ENCODE measurements around the gene LONP1. TPM values are rescaled to one million over a fixed set of nuclear protein-coding genes. Genes with fewer than 3 reads are reported as not detected.

The LONP1 gene
- total and polyA plus RNA-seq, 4 donors: 32.3 to 83.9 (median 57.5) TPM

DNA sequence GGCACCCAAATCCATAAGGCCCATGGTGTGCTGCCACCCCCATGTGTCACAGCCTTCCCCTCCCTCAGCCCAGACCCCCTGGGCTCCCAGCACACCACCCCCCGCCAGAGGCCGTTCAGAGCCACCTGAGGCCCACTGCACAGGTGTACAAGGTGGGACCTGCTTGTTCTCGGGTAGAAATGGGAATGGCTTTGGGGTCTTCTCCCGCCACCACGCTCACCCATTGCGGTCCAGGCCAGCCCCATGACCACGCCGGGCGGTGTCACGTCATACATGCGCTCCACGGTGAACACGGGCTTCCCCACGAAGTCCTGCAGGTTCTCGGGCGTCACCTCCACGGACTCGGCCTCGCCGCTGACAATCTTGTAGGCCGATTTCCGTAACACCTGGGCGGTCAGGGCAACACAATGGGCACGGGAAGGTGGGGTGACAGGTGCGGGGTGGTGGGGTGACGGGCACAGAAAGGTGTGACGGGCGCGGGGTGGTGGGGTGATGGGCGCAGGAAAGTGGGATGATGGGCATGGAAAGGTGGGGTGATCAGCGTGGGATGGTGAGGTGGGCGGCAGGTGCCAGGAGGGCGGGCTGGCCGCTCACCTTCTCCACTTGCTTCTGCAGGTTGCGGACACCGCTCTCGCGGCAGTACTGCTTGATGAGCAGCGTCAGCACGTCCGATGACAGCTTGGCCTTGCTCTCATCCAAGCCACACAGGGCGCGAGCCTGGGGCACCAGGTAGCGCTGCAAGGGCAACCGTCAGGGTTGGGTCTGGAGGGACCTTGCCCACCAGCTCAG is 25.6 kb downstream of the LONP1 start:
- peaks cover 13 to 66% (median 27%) of the 10 kb centered on the region in 4 donors for H3K36me3 ChIP-seq (ENCODE audit: control insufficient read depth in 4 of 4, insufficient read depth in 3 of 4, low read depth in 1 of 4, low read length in 3 of 4)
- no peak for DNase-seq (ENCODE audit: low spot score)

DNA sequence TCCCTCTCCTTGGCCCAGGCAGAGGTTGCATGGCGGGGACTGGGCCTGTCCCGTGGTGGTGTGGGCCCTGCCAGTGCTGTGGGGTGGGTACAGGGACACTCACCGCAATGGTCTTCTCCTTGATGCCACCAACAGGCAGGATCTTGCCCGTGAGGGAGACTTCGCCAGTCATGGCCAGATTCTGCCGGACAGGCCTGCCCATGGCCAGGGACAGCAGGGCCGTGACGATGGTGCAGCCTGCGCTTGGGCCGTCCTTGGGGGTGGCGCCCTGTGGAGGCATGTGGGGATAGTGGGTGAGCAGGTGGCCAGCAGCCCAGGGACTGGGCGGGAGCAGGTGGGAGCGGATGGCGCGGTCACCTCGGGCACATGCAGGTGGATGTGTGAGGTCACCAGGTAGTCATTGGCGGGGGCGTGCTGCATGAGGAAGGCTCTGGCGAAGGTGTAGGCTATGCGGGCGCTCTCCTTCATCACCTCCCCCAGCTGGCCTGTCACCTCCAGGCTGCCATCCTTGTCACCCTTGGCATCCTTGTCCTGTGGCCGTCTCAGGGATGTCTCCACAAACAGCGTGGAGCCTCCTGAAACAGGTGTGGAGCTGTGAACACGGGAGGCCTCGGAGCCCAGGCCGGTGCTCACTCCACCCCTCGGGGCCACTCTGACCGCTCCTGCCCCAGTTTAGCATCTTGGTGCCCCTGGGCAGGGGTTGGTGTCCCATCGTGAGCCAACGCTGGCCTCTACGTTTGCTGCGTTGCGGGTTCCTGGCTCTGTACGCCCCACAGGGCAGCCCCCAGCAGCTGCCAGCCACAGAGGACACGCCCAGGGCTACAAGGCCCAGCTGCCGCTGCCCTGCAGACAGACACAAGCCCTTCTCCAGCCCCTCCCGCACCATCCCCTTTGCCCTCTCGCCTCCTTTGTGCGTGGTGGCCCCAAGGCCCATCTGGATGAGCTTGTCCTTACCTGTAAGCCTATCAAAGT is 26.5 kb downstream of the LONP1 start:
- WGBS: 90% methylated on average over 39 of the region's 39 CpGs
- H3K36me3 ChIP-seq (ENCODE audit: control insufficient read depth in 4 of 4, insufficient read depth in 3 of 4, low read depth in 1 of 4, low read length in 3 of 4): peaks cover 11 to 58% (median 24%) of the 10 kb centered on the region in 4 donors
- no peaks in the 10 kb centered on the region for H3K27me3 ChIP-seq (ENCODE audit: control insufficient read depth in 4 of 4, insufficient read depth in 4 of 4, low read length in 3 of 4)
- no peak overlapping the region for H3K4me3 ChIP-seq (ENCODE audit: low read depth in 1 of 3, low read length in 3 of 3)
- peaks cover 6 to 21% (median 10%) of the 10 kb centered on the region in 4 donors for H3K4me1 ChIP-seq (ENCODE audit: control insufficient read depth in 4 of 4, insufficient read depth in 4 of 4, low read length in 3 of 4)
- H3K9me3 ChIP-seq (ENCODE audit: control insufficient read depth in 4 of 4, low read length in 3 of 4): no peaks in the 10 kb centered on the region
- H3K27ac ChIP-seq (ENCODE audit: low read depth in 1 of 2, low read length in 2 of 2): no peak overlapping the region
- no peak for DNase-seq (ENCODE audit: low spot score)
- H3K9ac ChIP-seq (ENCODE audit: low read depth in 1 of 2, low read length in 2 of 2): no peak overlapping the region
- TF ChIP-seq NR2F2 (IDR thresholded peaks at IDR 0.05) (no peak), SP1 (IDR thresholded peaks at IDR 0.05) (no peak), HNF4G (IDR thresholded peaks at IDR 0.05) (no peak), RAD21 (IDR thresholded peaks at IDR 0.05) (no peak), FOXA2 (IDR thresholded peaks at IDR 0.05) (no peak), RXRA (IDR thresholded peaks at IDR 0.05) (no peak), FOXA1 (IDR thresholded peaks at IDR 0.05) (no peak), JUND (IDR thresholded peaks at IDR 0.05) (no peak), EGR1 (IDR thresholded peaks at IDR 0.05; ENCODE audit: low read depth in 2 of 2) (no peak)
- TF ChIP-seq, protein P1, sequence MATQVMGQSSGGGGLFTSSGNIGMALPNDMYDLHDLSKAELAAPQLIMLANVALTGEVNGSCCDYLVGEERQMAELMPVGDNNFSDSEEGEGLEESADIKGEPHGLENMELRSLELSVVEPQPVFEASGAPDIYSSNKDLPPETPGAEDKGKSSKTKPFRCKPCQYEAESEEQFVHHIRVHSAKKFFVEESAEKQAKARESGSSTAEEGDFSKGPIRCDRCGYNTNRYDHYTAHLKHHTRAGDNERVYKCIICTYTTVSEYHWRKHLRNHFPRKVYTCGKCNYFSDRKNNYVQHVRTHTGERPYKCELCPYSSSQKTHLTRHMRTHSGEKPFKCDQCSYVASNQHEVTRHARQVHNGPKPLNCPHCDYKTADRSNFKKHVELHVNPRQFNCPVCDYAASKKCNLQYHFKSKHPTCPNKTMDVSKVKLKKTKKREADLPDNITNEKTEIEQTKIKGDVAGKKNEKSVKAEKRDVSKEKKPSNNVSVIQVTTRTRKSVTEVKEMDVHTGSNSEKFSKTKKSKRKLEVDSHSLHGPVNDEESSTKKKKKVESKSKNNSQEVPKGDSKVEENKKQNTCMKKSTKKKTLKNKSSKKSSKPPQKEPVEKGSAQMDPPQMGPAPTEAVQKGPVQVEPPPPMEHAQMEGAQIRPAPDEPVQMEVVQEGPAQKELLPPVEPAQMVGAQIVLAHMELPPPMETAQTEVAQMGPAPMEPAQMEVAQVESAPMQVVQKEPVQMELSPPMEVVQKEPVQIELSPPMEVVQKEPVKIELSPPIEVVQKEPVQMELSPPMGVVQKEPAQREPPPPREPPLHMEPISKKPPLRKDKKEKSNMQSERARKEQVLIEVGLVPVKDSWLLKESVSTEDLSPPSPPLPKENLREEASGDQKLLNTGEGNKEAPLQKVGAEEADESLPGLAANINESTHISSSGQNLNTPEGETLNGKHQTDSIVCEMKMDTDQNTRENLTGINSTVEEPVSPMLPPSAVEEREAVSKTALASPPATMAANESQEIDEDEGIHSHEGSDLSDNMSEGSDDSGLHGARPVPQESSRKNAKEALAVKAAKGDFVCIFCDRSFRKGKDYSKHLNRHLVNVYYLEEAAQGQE (IDR thresholded peaks at IDR 0.05): no peak

More for the DNA sequence above, 25.6 kb downstream of the LONP1 start:
- Histone ChIP-seq H3K9me3 (ENCODE audit: control insufficient read depth in 4 of 4, low read length in 3 of 4) (no peaks in the 10 kb centered on the region), H3K4me3 (ENCODE audit: low read depth in 1 of 3, low read length in 3 of 3) (no peak overlapping the region), H3K9ac (ENCODE audit: low read depth in 1 of 2, low read length in 2 of 2) (no peak overlapping the region), H3K4me1 (ENCODE audit: control insufficient read depth in 4 of 4, insufficient read depth in 4 of 4, low read length in 3 of 4) (peaks cover 6 to 21% (median 10%) of the 10 kb centered on the region in 4 donors), H3K27ac (ENCODE audit: low read depth in 1 of 2, low read length in 2 of 2) (no peak overlapping the region), H3K27me3 (ENCODE audit: control insufficient read depth in 4 of 4, insufficient read depth in 4 of 4, low read length in 3 of 4) (no peaks in the 10 kb centered on the region)
- TF ChIP-seq, protein P2, sequence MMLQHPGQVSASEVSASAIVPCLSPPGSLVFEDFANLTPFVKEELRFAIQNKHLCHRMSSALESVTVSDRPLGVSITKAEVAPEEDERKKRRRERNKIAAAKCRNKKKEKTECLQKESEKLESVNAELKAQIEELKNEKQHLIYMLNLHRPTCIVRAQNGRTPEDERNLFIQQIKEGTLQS (IDR thresholded peaks at IDR 0.05): no peak
- no peak for TF ChIP-seq GABPA (IDR thresholded peaks at IDR 0.05 in 1 of 2, conservative IDR thresholded peaks at IDR 0.05 in 1 of 2)
- no peak for TF ChIP-seq RXRA (IDR thresholded peaks at IDR 0.05)
- TF ChIP-seq EGR1 (IDR thresholded peaks at IDR 0.05; ENCODE audit: low read depth in 2 of 2): no peak
- TF ChIP-seq FOXA2 (IDR thresholded peaks at IDR 0.05): no peak
- TF ChIP-seq HNF4A (conservative IDR thresholded peaks at IDR 0.05): no peak
- no peak for TF ChIP-seq JUND (IDR thresholded peaks at IDR 0.05)
- TF ChIP-seq, protein P1 (IDR thresholded peaks at IDR 0.05): no peak
- no peak for TF ChIP-seq NR2F2 (IDR thresholded peaks at IDR 0.05)
- TF ChIP-seq HNF4G (IDR thresholded peaks at IDR 0.05): no peak
- TF ChIP-seq RAD21 (IDR thresholded peaks at IDR 0.05): no peak
- no peak for TF ChIP-seq SP1 (IDR thresholded peaks at IDR 0.05)
- TF ChIP-seq TAF1 (conservative IDR thresholded peaks at IDR 0.05): no peak
- no peak for TF ChIP-seq YY1 (IDR thresholded peaks at IDR 0.05)
- TF ChIP-seq, protein P3, sequence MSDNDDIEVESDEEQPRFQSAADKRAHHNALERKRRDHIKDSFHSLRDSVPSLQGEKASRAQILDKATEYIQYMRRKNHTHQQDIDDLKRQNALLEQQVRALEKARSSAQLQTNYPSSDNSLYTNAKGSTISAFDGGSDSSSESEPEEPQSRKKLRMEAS (IDR thresholded peaks at IDR 0.05): no peak
- TF ChIP-seq, protein P4, sequence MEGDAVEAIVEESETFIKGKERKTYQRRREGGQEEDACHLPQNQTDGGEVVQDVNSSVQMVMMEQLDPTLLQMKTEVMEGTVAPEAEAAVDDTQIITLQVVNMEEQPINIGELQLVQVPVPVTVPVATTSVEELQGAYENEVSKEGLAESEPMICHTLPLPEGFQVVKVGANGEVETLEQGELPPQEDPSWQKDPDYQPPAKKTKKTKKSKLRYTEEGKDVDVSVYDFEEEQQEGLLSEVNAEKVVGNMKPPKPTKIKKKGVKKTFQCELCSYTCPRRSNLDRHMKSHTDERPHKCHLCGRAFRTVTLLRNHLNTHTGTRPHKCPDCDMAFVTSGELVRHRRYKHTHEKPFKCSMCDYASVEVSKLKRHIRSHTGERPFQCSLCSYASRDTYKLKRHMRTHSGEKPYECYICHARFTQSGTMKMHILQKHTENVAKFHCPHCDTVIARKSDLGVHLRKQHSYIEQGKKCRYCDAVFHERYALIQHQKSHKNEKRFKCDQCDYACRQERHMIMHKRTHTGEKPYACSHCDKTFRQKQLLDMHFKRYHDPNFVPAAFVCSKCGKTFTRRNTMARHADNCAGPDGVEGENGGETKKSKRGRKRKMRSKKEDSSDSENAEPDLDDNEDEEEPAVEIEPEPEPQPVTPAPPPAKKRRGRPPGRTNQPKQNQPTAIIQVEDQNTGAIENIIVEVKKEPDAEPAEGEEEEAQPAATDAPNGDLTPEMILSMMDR (IDR thresholded peaks at IDR 0.05; ENCODE audit: low read depth, low read length, missing input control): no peak
- WGBS: 94% methylated on average over 45 of the region's 45 CpGs

Measured in liver (tissue), 9 donors.